ENCODE measurements around the gene TFAM. TPM values are rescaled to one million over a fixed set of nuclear protein-coding genes. Genes with fewer than 3 reads are reported as not detected.

The TFAM gene
- total RNA-seq (2021; ENCODE audit: unreplicated experiment), result 57.6 TPM
- polyA plus RNA-seq (2012), result 13.2 and 16.6 TPM in 2 replicates
- percentile 95 among the genes with signal in this experiment for Bru-seq, nascent RNA
- BruChase-seq, experiment 1, labeled RNA remaining after a 6-hour chase, result percentile 97 among the genes with signal in this experiment
- percentile 95 among the genes with signal in this experiment for BruChase-seq, experiment 2, labeled RNA remaining after a 2-hour chase
- long read RNA-seq, full-length matches to known transcripts, result 34 of 43 reads
- long read RNA-seq, partial matches to known transcripts, result 5 of 43 reads
- long read RNA-seq, other reads (novel, unspliced or antisense), result 4 of 43 reads

DNA sequence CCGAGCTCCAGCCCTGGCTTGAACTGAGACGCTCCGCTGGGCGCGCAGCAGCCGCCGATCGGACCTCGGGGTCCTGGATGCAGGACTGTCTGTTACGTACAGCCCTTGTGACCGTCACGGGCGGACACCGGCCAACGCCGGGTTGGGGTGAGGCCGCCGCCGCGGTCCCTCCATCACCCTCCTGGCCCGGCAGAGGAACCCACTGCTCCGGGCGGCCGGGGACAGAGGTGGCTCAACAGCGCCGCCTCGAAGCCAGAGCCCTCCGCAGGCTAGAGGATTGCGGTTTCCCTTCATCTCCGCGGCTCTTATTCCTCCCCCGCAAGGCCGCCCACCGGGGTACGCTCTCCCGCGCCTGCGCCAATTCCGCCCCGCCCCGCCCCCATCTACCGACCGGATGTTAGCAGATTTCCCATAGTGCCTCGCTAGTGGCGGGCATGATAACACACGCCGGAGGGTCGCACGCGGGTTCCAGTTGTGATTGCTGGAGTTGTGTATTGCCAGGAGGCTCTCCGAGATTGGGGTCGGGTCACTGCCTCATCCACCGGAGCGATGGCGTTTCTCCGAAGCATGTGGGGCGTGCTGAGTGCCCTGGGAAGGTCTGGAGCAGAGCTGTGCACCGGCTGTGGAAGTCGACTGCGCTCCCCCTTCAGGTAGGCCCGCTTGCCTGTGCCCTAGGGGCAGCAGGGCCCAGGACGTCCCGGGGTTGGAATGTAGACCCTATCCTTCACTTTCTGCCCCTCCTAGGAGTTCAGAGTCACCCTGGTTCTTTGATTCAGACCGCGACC is at the start of gene TFAM:
Gene TFAM, plus strand, starts transcription at position 412 of the 785 bp plus-strand sequence. Its CDS starts 138 bp downstream, at position 550.
- Histone ChIP-seq H3K79me2 (ENCODE audit: insufficient read depth, low read length) (peaks cover 50% of the 10 kb centered on the region), H3K4me1 (ENCODE audit: control insufficient read depth in 1 of 2, insufficient read depth in 2 of 2, low read length in 2 of 2) (peaks cover 12 to 14% of the 10 kb centered on the region in 2 experiments), H3K9me2 (ENCODE audit: insufficient read depth) (no peaks in the 10 kb centered on the region), H3K9ac (ENCODE audit: low read length) (peak within 1 kb of the TSS; percentile 93), H3K4me2 (ENCODE audit: low read length) (peak within 1 kb of the TSS; percentile 79), H3K27me3 (ENCODE audit: insufficient read depth, low read length) (no peaks in the 10 kb centered on the region), H4K20me1 (ENCODE audit: insufficient read depth) (peaks cover 4% of the 10 kb centered on the region; the same call in 1 of the 2 replicates), H2AFZ (ENCODE audit: low read depth, low read length, poor library complexity, severe bottlenecking) (peak within 1 kb of the TSS; percentile 50), H3K4me3 (replicated peaks in 1 of 2; ENCODE audit: low read depth in 1 of 2, low read length in 2 of 2) (peak within 1 kb of the TSS; percentile 93 to 94), H3K36me3 (ENCODE audit: control insufficient read depth in 1 of 2, insufficient read depth in 2 of 2, low read length in 2 of 2) (peaks cover 21 to 27% of the 10 kb centered on the region in 2 experiments; a peak in 3 of 4 replicates), H3K27ac (ENCODE audit: low read depth, low read length) (peak within 1 kb of the TSS; percentile 93), H3K9me3 (ENCODE audit: control insufficient read depth in 1 of 2, insufficient read depth in 1 of 2, low read depth in 1 of 2, low read length in 2 of 2) (no peaks in the 10 kb centered on the region)
- peak; percentile 91 for ATAC-seq
- intact Hi-C loops (cut with micrococcal nuclease), result loop anchor here (2.0 to 5.0 kb wide), 2 partner anchors 48 to 86 kb away; partner anchors contain the start of gene UBE2D1
- RAD21 ChIA-PET (ENCODE audit: low non-redundant PET in 1 of 2, low total read pairs in 2 of 2, uncharacterized antibody in 2 of 2, unreplicated experiment in 2 of 2), result interaction anchor here in 1 of 2 experiments (0.7 kb wide), 1 partner anchor 85 kb away, joined by 3 read pairs; no protein-coding TSS in a partner anchor
- POLR2A ChIA-PET, result interaction anchor here (0.6 to 2.0 kb wide), 3 partner anchors 35 to 205 kb away, joined by 3 to 5 read pairs (median 3); partner anchors contain the start of gene UBE2D1
- BruUV-seq (replicated peaks), result no TSS peak
- peak; percentile 81 for DNase-seq (ENCODE audit: low read depth, low spot score)
- CTCF ChIA-PET, result interaction anchor here (1.0 to 1.6 kb wide), 4 partner anchors 79 to 208 kb away, joined by 3 to 10 read pairs (median 4); no protein-coding TSS in a partner anchor
- TF ChIP-seq SP1 (IDR thresholded peaks at IDR 0.05; ENCODE audit: low read depth) (no peak), ELF1 (IDR thresholded peaks at IDR 0.05; ENCODE audit: borderline replicate concordance, low read depth) (no peak; the same call in 1 of the 2 replicates), YY1 (IDR thresholded peaks at IDR 0.05; ENCODE audit: extremely low read depth, insufficient replicate concordance, low read depth, low read length) (peak; percentile 82), EZH2phosphoT487 (IDR thresholded peaks at IDR 0.05; ENCODE audit: borderline replicate concordance) (no peak), EZH2 (IDR thresholded peaks at IDR 0.05) (no peak), TCF7L2 (IDR thresholded peaks at IDR 0.05; ENCODE audit: borderline replicate concordance, extremely low read depth, insufficient read depth, insufficient read length) (peak; percentile 95), POLR2AphosphoS5 (IDR thresholded peaks at IDR 0.05; ENCODE audit: low read depth, low read length) (peak; percentile 97), SIN3A (IDR thresholded peaks at IDR 0.05; ENCODE audit: low read depth) (peak; percentile 68), SRF (IDR thresholded peaks at IDR 0.05; ENCODE audit: low read depth) (no peak), POLR2A (IDR thresholded peaks at IDR 0.05; ENCODE audit: borderline replicate concordance, extremely low read depth, insufficient read depth, insufficient read length) (peak; percentile 95), CEBPB (IDR thresholded peaks at IDR 0.05; ENCODE audit: low read depth) (no peak), FOSL1 (IDR thresholded peaks at IDR 0.05; ENCODE audit: low read depth) (no peak), ZNF274 (IDR thresholded peaks at IDR 0.05; ENCODE audit: low read depth, low read length) (no peak), EGR1 (IDR thresholded peaks at IDR 0.05; ENCODE audit: low read depth) (peak; percentile 98), CBX3 (IDR thresholded peaks at IDR 0.05; ENCODE audit: low read depth) (peak; percentile 64; the same call in 1 of the 2 replicates), JUND (IDR thresholded peaks at IDR 0.05) (no peak)
- TF ChIP-seq, protein P1, sequence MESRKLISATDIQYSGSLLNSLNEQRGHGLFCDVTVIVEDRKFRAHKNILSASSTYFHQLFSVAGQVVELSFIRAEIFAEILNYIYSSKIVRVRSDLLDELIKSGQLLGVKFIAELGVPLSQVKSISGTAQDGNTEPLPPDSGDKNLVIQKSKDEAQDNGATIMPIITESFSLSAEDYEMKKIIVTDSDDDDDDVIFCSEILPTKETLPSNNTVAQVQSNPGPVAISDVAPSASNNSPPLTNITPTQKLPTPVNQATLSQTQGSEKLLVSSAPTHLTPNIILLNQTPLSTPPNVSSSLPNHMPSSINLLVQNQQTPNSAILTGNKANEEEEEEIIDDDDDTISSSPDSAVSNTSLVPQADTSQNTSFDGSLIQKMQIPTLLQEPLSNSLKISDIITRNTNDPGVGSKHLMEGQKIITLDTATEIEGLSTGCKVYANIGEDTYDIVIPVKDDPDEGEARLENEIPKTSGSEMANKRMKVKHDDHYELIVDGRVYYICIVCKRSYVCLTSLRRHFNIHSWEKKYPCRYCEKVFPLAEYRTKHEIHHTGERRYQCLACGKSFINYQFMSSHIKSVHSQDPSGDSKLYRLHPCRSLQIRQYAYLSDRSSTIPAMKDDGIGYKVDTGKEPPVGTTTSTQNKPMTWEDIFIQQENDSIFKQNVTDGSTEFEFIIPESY (IDR thresholded peaks at IDR 0.05; ENCODE audit: extremely low read depth, insufficient replicate concordance, low read length), result peak; percentile 47
- TF ChIP-seq, protein P2, sequence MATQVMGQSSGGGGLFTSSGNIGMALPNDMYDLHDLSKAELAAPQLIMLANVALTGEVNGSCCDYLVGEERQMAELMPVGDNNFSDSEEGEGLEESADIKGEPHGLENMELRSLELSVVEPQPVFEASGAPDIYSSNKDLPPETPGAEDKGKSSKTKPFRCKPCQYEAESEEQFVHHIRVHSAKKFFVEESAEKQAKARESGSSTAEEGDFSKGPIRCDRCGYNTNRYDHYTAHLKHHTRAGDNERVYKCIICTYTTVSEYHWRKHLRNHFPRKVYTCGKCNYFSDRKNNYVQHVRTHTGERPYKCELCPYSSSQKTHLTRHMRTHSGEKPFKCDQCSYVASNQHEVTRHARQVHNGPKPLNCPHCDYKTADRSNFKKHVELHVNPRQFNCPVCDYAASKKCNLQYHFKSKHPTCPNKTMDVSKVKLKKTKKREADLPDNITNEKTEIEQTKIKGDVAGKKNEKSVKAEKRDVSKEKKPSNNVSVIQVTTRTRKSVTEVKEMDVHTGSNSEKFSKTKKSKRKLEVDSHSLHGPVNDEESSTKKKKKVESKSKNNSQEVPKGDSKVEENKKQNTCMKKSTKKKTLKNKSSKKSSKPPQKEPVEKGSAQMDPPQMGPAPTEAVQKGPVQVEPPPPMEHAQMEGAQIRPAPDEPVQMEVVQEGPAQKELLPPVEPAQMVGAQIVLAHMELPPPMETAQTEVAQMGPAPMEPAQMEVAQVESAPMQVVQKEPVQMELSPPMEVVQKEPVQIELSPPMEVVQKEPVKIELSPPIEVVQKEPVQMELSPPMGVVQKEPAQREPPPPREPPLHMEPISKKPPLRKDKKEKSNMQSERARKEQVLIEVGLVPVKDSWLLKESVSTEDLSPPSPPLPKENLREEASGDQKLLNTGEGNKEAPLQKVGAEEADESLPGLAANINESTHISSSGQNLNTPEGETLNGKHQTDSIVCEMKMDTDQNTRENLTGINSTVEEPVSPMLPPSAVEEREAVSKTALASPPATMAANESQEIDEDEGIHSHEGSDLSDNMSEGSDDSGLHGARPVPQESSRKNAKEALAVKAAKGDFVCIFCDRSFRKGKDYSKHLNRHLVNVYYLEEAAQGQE (IDR thresholded peaks at IDR 0.05; ENCODE audit: low read depth), result no peak

All from HCT116 (cell line).